Measurements from ENCODE around the gene ZMYND8.

GRCh38 chr20:47405775-47406325, 49.4 kb upstream of the ZMYND8 start:
- TF ChIP-seq CTCF (IDR thresholded peaks at IDR 0.05; ENCODE audit: borderline replicate concordance, extremely low read depth, low read length, poor library complexity, severe bottlenecking) (no peak), EZH2 (IDR thresholded peaks at IDR 0.05; ENCODE audit: borderline replicate concordance, low read depth, low read length, severe bottlenecking) (no peak)

Measured in DND-41 (cell line).